Lower lobe of right lung (tissue), 2 donors: ENCODE results near the gene GPC6. TPM values are rescaled to one million over a fixed set of nuclear protein-coding genes. Genes with fewer than 3 reads are reported as not detected.
"Not testable (repeated sequence)": the region's sequence is repeated elsewhere in the genome, so short reads cannot be mapped to it uniquely, and the experiment has no call there.

Source experiments
- ATAC-seq, 2 donors: fragments of 200-7000 bp; cut with Tn5 transposase; one replicate each; pipeline ENCODE4 v1.9.1; 2020 to 2022; ENCODE audit warnings: mild to moderate bottlenecking in 2 of 2, moderate library complexity in 2 of 2
- DNase-seq: peaks from one replicate; pipeline ENCODE4 v3.0.0-alpha.2; 2020
- H3K27ac ChIP-seq: fragments of 200-600 bp; one replicate; pipeline ENCODE4 v1.8.0; 2022
- H3K27me3 ChIP-seq: fragments of 200-600 bp; one replicate; pipeline ENCODE4 v1.8.0; 2022; ENCODE audit warnings: low read depth
- H3K36me3 ChIP-seq: fragments of 200-600 bp; one replicate; pipeline ENCODE4 v1.8.0; 2022; ENCODE audit warnings: mild to moderate bottlenecking
- H3K4me1 ChIP-seq: fragments of 200-600 bp; one replicate; pipeline ENCODE4 v1.8.0; 2022
- H3K4me3 ChIP-seq: fragments of 200-600 bp; one replicate; pipeline ENCODE4 v1.8.0; 2022; ENCODE audit warnings: mild to moderate bottlenecking
- H3K9me3 ChIP-seq: fragments of 200-600 bp; one replicate; pipeline ENCODE4 v1.8.0; 2022
- intact Hi-C: fragments of 100-400 bp; cut with DNase I; formaldehyde crosslinking; loops from one replicate; pipeline ENCODE4 v1.11.0; 2022
- total RNA-seq: library from RNA; stranded (reverse); fragmentation: NEBNext Ultra II Directional; extraction: Animal tissue kit (Norgen Biotek cat#: 25700); gene quantifications from one replicate; pipeline ENCODE4 v1.2.1, GENCODE V29; 2021
- TF ChIP-seq, protein P1 (sequence below): fragments of 200-600 bp; IDR thresholded peaks from one replicate; pipeline ENCODE4 v1.8.0; 2022; ENCODE audit warnings: antibody characterized with exemption, mild to moderate bottlenecking
- donor health status: DM: no; HTN: yes; CAD: no; lungs with severe emphysema.

The GPC6 gene
- total RNA-seq, 1 donor from 2014 or later = 5.5 TPM

DNA sequence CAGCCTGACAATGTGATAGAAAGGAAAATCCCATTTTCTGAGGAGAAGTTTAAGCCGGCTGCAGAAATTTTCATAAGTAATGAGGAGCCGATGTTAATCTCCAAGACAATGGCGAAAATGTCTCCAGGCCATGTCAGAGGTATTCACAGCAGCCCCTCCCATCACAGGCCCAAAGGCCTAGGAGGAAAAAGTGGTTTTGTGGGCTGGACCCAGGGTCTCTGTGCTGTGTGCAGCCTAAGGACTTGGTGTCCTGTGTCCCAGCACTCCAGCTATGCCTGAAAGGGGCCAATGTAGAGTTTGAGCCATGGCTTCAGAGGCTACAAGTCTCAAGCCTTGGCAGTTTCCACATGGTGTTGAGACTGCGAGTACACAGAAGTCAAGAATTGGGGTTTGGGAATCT, 32.9 kb upstream of the GPC6 start:
- DNase-seq (no peak), ATAC-seq (no peak)
- Histone ChIP-seq H3K9me3 (no peaks in the 10 kb centered on the region), H3K4me3 (no peak overlapping the region), H3K27me3 (no peaks in the 10 kb centered on the region), H3K36me3 (no peaks in the 10 kb centered on the region), H3K4me1 (no peaks in the 10 kb centered on the region), H3K27ac (no peak overlapping the region)
- TF ChIP-seq, protein P1, sequence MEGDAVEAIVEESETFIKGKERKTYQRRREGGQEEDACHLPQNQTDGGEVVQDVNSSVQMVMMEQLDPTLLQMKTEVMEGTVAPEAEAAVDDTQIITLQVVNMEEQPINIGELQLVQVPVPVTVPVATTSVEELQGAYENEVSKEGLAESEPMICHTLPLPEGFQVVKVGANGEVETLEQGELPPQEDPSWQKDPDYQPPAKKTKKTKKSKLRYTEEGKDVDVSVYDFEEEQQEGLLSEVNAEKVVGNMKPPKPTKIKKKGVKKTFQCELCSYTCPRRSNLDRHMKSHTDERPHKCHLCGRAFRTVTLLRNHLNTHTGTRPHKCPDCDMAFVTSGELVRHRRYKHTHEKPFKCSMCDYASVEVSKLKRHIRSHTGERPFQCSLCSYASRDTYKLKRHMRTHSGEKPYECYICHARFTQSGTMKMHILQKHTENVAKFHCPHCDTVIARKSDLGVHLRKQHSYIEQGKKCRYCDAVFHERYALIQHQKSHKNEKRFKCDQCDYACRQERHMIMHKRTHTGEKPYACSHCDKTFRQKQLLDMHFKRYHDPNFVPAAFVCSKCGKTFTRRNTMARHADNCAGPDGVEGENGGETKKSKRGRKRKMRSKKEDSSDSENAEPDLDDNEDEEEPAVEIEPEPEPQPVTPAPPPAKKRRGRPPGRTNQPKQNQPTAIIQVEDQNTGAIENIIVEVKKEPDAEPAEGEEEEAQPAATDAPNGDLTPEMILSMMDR = no peak
- intact Hi-C loops = no loop called here

DNA sequence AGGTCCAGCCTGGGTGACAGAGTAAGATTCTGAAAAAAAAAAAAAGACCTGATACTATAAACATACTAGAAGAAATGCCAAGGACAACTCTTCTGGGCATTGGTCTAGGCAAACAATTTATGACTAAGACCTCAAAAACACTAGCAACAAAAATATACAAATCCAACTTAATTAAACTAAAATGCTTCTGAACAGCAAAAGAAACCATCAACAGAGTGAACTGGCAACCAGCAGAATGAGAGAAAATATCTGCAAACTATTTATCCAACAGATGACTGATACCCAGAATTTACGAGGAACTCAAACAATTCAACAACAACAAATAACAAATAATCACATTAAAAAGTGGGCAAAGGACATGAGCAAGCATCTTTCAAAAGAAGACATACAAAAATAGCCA, 26.8 kb upstream of the GPC6 start:
- Histone ChIP-seq H3K27me3 (no peaks in the 10 kb centered on the region), H3K4me1 (no peaks in the 10 kb centered on the region), H3K9me3 (no peaks in the 10 kb centered on the region), H3K4me3 (no peak overlapping the region), H3K27ac (no peak overlapping the region), H3K36me3 (no peaks in the 10 kb centered on the region)
- no peak for ATAC-seq
- intact Hi-C loops = no loop called here
- TF ChIP-seq, protein P1 = no peak
- DNase-seq = no peak

DNA sequence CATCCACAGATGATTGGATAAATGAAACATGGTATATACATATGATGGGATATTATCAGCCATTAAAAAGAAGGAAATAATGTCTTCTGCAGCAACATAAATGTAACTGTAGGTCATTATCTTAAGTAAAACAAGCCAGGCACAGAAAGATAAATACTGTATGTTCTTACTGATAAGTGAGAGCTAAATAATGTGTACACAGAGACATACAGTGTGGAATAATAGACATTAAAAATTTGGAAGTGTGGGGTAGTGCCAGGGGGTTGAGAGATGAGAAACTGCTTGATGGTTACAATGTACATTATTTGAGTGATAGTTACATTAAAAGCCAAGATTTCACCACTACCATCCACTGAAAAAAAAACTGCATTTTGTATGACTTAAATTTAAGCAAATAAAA, 26.0 kb upstream of the GPC6 start:
- no peaks in the 10 kb centered on the region for H3K27me3 ChIP-seq
- no peaks in the 10 kb centered on the region for H3K4me1 ChIP-seq
- intact Hi-C loops = no loop called here
- TF ChIP-seq, protein P1 = no peak
- H3K9me3 ChIP-seq = no peaks in the 10 kb centered on the region
- no peak overlapping the region for H3K27ac ChIP-seq
- no peak for ATAC-seq
- no peak for DNase-seq
- H3K36me3 ChIP-seq = no peaks in the 10 kb centered on the region
- no peak overlapping the region for H3K4me3 ChIP-seq

DNA sequence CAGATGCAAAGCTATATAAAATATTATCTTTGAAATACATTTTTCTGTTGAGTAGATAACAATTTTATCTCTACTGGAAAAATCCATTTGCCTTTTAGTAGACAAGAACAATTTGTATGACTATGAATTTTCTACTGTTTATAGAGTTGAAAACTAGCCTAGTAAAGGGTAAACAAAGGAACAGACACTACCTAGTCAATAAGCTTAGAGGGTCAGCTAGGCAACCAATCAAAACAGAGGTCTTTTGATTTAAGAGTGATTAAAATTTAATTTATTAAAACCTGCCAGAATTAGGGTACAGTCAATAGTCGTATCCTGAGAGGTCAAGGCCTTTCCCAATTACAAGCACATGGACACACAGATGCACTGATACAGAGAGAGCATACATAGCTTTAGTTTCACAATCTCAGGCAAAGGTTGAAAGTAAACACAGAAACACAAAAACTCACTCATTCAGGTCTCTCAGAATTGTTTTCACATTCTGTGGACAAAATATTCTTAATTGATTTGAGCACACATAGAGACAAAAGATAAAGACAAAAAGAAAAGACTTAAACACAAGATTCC, 24.5 kb upstream of the GPC6 start:
- Histone ChIP-seq H3K36me3 (no peaks in the 10 kb centered on the region), H3K9me3 (no peaks in the 10 kb centered on the region), H3K4me1 (no peaks in the 10 kb centered on the region), H3K4me3 (no peak overlapping the region), H3K27me3 (no peaks in the 10 kb centered on the region), H3K27ac (no peak overlapping the region)
- TF ChIP-seq, protein P1 = no peak
- no peak for DNase-seq
- intact Hi-C loops = no loop called here
- no peak for ATAC-seq

DNA sequence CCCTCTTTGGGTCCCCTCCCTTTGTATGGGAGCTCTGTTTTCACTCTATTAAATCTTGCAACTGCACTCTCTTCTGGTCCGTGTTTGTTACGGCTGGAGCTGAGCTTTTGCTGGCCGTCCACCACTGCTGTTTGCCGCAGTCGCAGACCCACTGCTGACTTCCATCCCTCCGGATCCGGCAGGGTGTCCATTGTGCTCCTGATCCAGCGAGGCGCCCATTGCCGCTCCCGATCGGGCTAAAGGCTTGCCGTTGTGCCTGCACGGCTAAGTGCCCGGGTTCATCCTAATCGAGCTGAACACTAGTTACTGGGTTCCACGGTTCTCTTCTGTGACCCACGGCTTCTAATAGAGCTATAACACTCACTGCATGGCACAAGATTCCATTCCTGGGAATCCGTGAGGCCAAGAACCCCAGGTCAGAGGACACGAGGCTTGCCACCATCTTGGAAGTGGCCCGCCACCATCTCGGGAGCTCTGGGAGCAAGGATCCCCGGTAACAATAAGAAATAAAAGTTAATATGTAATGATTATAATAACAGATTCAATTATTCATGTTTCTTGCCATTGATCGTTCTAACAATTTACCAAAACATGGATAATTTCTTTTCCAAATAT, 19.7 kb upstream of the GPC6 start:
- intact Hi-C loops, DNase-seq, ATAC-seq: not testable (repeated sequence)

DNA sequence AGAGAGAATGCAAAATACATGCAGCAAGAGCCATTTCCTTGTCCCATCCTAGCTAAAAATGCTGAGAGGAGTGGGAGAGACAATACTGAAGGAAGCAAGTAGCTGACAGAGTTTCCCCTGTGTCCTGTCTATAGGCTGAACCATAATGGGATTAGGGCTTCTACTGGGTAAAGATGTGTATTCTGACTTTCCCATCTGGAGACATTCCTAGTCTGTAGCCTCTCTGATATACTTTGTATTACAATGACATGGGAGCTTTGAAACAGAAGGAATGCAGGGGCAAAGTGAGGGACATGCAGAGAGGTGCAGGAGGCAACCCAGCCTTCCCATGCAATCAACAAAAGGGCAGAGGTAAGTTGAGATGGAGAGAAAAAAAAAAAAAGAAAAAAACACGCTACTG, 10.5 kb upstream of the GPC6 start:
- intact Hi-C loops = no loop called here
- no peak overlapping the region for H3K4me3 ChIP-seq
- no peaks in the 10 kb centered on the region for H3K36me3 ChIP-seq
- TF ChIP-seq, protein P1 = no peak
- DNase-seq = no peak
- H3K27ac ChIP-seq = no peak overlapping the region
- H3K27me3 ChIP-seq = no peaks in the 10 kb centered on the region
- H3K4me1 ChIP-seq = no peaks in the 10 kb centered on the region
- no peaks in the 10 kb centered on the region for H3K9me3 ChIP-seq
- ATAC-seq = no peak

More for the DNA sequence above, 19.7 kb upstream of the GPC6 start:
- not testable (repeated sequence) for H3K36me3 ChIP-seq, H3K4me3 ChIP-seq, H3K4me1 ChIP-seq, H3K27ac ChIP-seq, H3K9me3 ChIP-seq, H3K27me3 ChIP-seq
